Stomach smooth muscle (tissue), 2 donors: ENCODE measurements around the gene STRN3.

Source experiments
- H3K27ac ChIP-seq: one replicate; pipeline ENCODE4 v1.7.0; 2013; ENCODE audit warnings: mild to moderate bottlenecking, low read length, inconsistent platforms
- H3K27me3 ChIP-seq, 2 donors: one replicate each; pipeline ENCODE4 v1.7.0; 2013; ENCODE audit warnings: low read length in 2 of 2; ENCODE audit not compliant: insufficient read depth in 2 of 2, control insufficient read depth in 1 of 2
- H3K36me3 ChIP-seq, 2 donors: one replicate each; pipeline ENCODE4 v1.7.0; 2013; ENCODE audit warnings: low read length in 2 of 2; ENCODE audit not compliant: control insufficient read depth in 2 of 2, insufficient read depth in 2 of 2
- H3K4me1 ChIP-seq: one replicate; pipeline ENCODE4 v1.7.0; 2013; ENCODE audit warnings: low read length; ENCODE audit not compliant: control insufficient read depth, insufficient read depth
- H3K4me3 ChIP-seq, 2 donors: one replicate each; pipeline ENCODE4 v1.7.0; 2013; ENCODE audit warnings: low read length in 2 of 2
- H3K9ac ChIP-seq, 2 donors: one replicate each; pipeline ENCODE4 v1.7.0; 2013; ENCODE audit warnings: low read length in 2 of 2, mild to moderate bottlenecking in 1 of 2
- H3K9me3 ChIP-seq, 2 donors: one replicate each; pipeline ENCODE4 v1.7.0; 2013; ENCODE audit warnings: low read length in 2 of 2; ENCODE audit not compliant: control insufficient read depth in 2 of 2
- donor health status: healthy.
- donor health status: Pancreatic carcinoma.

Gene STRN3

GRCh38 chr14:30885840-30886740, 140.1 kb downstream of the STRN3 start:
- Histone ChIP-seq H3K27ac (no peak overlapping the region), H3K4me3 (no peak overlapping the region), H3K27me3 (no peaks in the 10 kb centered on the region), H3K9me3 (no peaks in the 10 kb centered on the region), H3K9ac (no peak overlapping the region), H3K36me3 (no peaks in the 10 kb centered on the region), H3K4me1 (no peaks in the 10 kb centered on the region)

GRCh38 chr14:30884901-30885300, 141.3 kb downstream of the STRN3 start:
- Histone ChIP-seq H3K4me1 (no peaks in the 10 kb centered on the region), H3K9ac (no peak overlapping the region)

GRCh38 chr14:30883508-30884294, 142.5 kb downstream of the STRN3 start:
- Histone ChIP-seq H3K4me3 (no peak overlapping the region), H3K27me3 (no peaks in the 10 kb centered on the region), H3K36me3 (no peaks in the 10 kb centered on the region), H3K27ac (no peak overlapping the region), H3K4me1 (no peaks in the 10 kb centered on the region), H3K9ac (no peak overlapping the region), H3K9me3 (no peaks in the 10 kb centered on the region)

More at GRCh38 chr14:30884901-30885300, 141.3 kb downstream of the STRN3 start:
- Histone ChIP-seq H3K27ac (no peak overlapping the region), H3K36me3 (no peaks in the 10 kb centered on the region), H3K4me3 (no peak overlapping the region), H3K27me3 (no peaks in the 10 kb centered on the region), H3K9me3 (no peaks in the 10 kb centered on the region)

- Histone ChIP-seq H3K4me1 (no peaks in the 10 kb centered on the region), H3K9me3 (no peaks in the 10 kb centered on the region), H3K9ac (no peak overlapping the region), H3K27me3 (no peaks in the 10 kb centered on the region), H3K4me3 (no peak overlapping the region), H3K36me3 (no peaks in the 10 kb centered on the region), H3K27ac (no peak overlapping the region)
These were observed 143.7 kb downstream of the STRN3 start for GRCh38 chr14:30882431-30882830.

GRCh38 chr14:30876692-30877091, 149.5 kb downstream of the STRN3 start:
- H3K4me1 ChIP-seq: peaks cover 10% of the 10 kb centered on the region
- no peak overlapping the region for H3K4me3 ChIP-seq
- no peaks in the 10 kb centered on the region for H3K9me3 ChIP-seq
- H3K36me3 ChIP-seq: no peaks in the 10 kb centered on the region
- H3K27ac ChIP-seq: no peak overlapping the region
- H3K9ac ChIP-seq: no peak overlapping the region
- H3K27me3 ChIP-seq: peaks cover 18 to 36% of the 10 kb centered on the region in 2 donors

- no peak overlapping the region for H3K9ac ChIP-seq
- no peaks in the 10 kb centered on the region for H3K36me3 ChIP-seq
- peak overlapping the region; percentile 65 to 76 for H3K4me3 ChIP-seq
- no peaks in the 10 kb centered on the region for H3K9me3 ChIP-seq
- H3K4me1 ChIP-seq: peaks cover 10% of the 10 kb centered on the region
- peaks cover 18 to 36% of the 10 kb centered on the region in 2 donors for H3K27me3 ChIP-seq
- H3K27ac ChIP-seq: no peak overlapping the region
These were observed 150.5 kb downstream of the STRN3 start for GRCh38 chr14:30875788-30876053.

GRCh38 chr14:30874999-30875787, 151.0 kb downstream of the STRN3 start:
- Histone ChIP-seq H3K9ac (no peak overlapping the region), H3K4me3 (peak overlapping the region; percentile 65 to 76), H3K27me3 (peaks cover 18 to 36% of the 10 kb centered on the region in 2 donors), H3K36me3 (no peaks in the 10 kb centered on the region), H3K4me1 (peaks cover 10% of the 10 kb centered on the region), H3K27ac (no peak overlapping the region), H3K9me3 (no peaks in the 10 kb centered on the region)

- Histone ChIP-seq H3K4me3 (peak within 1 kb of the TSS; percentile 65 to 76), H3K4me1 (peaks cover 10% of the 10 kb centered on the region), H3K36me3 (no peaks in the 10 kb centered on the region), H3K9me3 (no peaks in the 10 kb centered on the region), H3K27me3 (peaks cover 18 to 36% of the 10 kb centered on the region in 2 donors), H3K27ac (no peak within 1 kb of the TSS), H3K9ac (peak within 1 kb of the TSS in 1 of 2 donors; percentile 29)
These were observed 151.8 kb downstream of the STRN3 start, which contains the start of gene COCH for GRCh38 chr14:30874120-30874998. TSS of gene COCH (plus strand) at chr14:30874559. CDS start at chr14:30874939, 380 bp downstream.

GRCh38 chr14:30873308-30874119, 152.7 kb downstream of the STRN3 start:
- Histone ChIP-seq H3K4me1 (peaks cover 10% of the 10 kb centered on the region), H3K9ac (no peak overlapping the region), H3K27ac (no peak overlapping the region), H3K4me3 (peak overlapping the region; percentile 65 to 76), H3K36me3 (no peaks in the 10 kb centered on the region), H3K27me3 (peaks cover 18 to 36% of the 10 kb centered on the region in 2 donors), H3K9me3 (no peaks in the 10 kb centered on the region)
